ENCODE measurements around the gene BEND7.

- no peak for TF ChIP-seq POLR2A (IDR thresholded peaks at IDR 0.05; ENCODE audit: low read depth, low read length)
- no peak for TF ChIP-seq TAF1 (IDR thresholded peaks at IDR 0.05; ENCODE audit: borderline replicate concordance, low read depth, low read length)
- TF ChIP-seq POLR2AphosphoS5 (IDR thresholded peaks at IDR 0.05; ENCODE audit: low read depth, low read length), result no peak
Observed at GRCh38 chr10:13421382-13421917, 107.4 kb downstream of the BEND7 start.
